ENCODE results near the gene IGF2BP3.

The IGF2BP3 gene

GRCh38 chr7:23260371-23260770 is 209.9 kb downstream of the IGF2BP3 start:
- no peak for DNase-seq (ENCODE audit: low spot score)
